ENCODE results near the gene CLEC3B. TPM values are rescaled to one million over a fixed set of nuclear protein-coding genes. Genes with fewer than 3 reads are reported as not detected.

CLEC3B gene
- total RNA-seq, 2 experiments from 2014 or later = not detected

- no peak for DNase-seq
- ChIA-PET CTCF (interaction anchor here (0.7 to 1.9 kb wide), 3 partner anchors 10 to 551 kb away, joined by 3 to 11 read pairs (median 3); no protein-coding TSS in a partner anchor), POLR2A (no interaction called here)
- no peaks in the 10 kb centered on the region for H3K9me3 Mint-ChIP-seq (ENCODE audit: low read depth)
- intact Hi-C loops (cut with DNase I, micrococcal nuclease) = loop anchor here in 1 of 2 experiments (10.0 kb wide), 1 partner anchor 469 kb away; no protein-coding TSS in a partner anchor
- no peak for ATAC-seq
- no peak overlapping the region for H3K27ac Mint-ChIP-seq
- H3K27me3 Mint-ChIP-seq = no peaks in the 10 kb centered on the region
- H3K4me1 Mint-ChIP-seq = peaks cover 22% of the 10 kb centered on the region
- H3K36me3 Mint-ChIP-seq (ENCODE audit: low read depth) = peaks cover 66% of the 10 kb centered on the region
- H3K4me3 Mint-ChIP-seq = no peak overlapping the region
Measured at GRCh38 chr3:45003406-45003805, 22.7 kb upstream of the CLEC3B start.

- intact Hi-C loops (cut with DNase I, micrococcal nuclease) = loop anchor here in 1 of 2 experiments (10.0 kb wide), 1 partner anchor 469 kb away; no protein-coding TSS in a partner anchor
- Mint-ChIP-seq H3K4me3 (no peak overlapping the region), H3K9me3 (ENCODE audit: low read depth) (no peaks in the 10 kb centered on the region), H3K4me1 (peaks cover 22% of the 10 kb centered on the region), H3K27ac (no peak overlapping the region), H3K27me3 (no peaks in the 10 kb centered on the region), H3K36me3 (ENCODE audit: low read depth) (peaks cover 66% of the 10 kb centered on the region)
- ATAC-seq = no peak
- ChIA-PET POLR2A (no interaction called here), CTCF (interaction anchor here (0.7 to 1.9 kb wide), 3 partner anchors 11 to 551 kb away, joined by 3 to 11 read pairs (median 3); no protein-coding TSS in a partner anchor)
- DNase-seq = no peak
Measured at GRCh38 chr3:45003859-45004258, 22.2 kb upstream of the CLEC3B start.

DNA sequence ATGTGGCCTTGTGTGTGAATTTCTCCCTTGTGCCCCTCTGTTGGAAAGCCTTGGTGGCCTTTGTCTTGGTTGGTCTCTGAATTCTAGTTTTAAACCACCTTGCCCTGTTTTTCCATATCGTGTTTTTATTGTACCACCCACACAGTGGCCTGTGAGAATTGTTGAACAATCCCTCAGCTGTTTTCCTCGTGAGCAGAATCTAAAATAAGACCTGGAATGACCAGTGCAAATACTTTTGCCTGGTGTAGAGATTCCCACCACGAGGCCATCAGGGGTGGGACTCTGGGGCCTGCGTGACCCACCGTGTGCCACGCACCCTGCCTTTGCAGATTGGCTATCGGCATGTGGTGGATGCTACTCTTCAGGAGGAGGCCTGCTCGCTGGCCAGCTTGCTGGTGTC is 19.0 kb upstream of the CLEC3B start:
- H3K27me3 Mint-ChIP-seq = no peaks in the 10 kb centered on the region
- H3K27ac Mint-ChIP-seq = no peak overlapping the region
- no peak for ATAC-seq

GRCh38 chr3:45008117-45008516 is 18.0 kb upstream of the CLEC3B start:
- ChIA-PET POLR2A (no interaction called here), CTCF (no interaction called here)
- H3K36me3 Mint-ChIP-seq (ENCODE audit: low read depth) = peaks cover 60% of the 10 kb centered on the region
- DNase-seq (no peak), ATAC-seq (no peak)
- H3K4me3 Mint-ChIP-seq = no peak overlapping the region
- H3K27me3 Mint-ChIP-seq = no peaks in the 10 kb centered on the region
- peaks cover 20% of the 10 kb centered on the region for H3K4me1 Mint-ChIP-seq
- no peaks in the 10 kb centered on the region for H3K9me3 Mint-ChIP-seq (ENCODE audit: low read depth)
- no peak overlapping the region for H3K27ac Mint-ChIP-seq
- intact Hi-C loops (cut with DNase I, micrococcal nuclease) = loop anchor here in 1 of 2 experiments (10.0 kb wide), 1 partner anchor 473 kb away; no protein-coding TSS in a partner anchor

More for the DNA sequence above, 19.0 kb upstream of the CLEC3B start:
- intact Hi-C loops (cut with DNase I, micrococcal nuclease) = loop anchor here in 1 of 2 experiments (10.0 kb wide), 1 partner anchor 472 kb away; no protein-coding TSS in a partner anchor
- Mint-ChIP-seq H3K9me3 (ENCODE audit: low read depth) (no peaks in the 10 kb centered on the region), H3K36me3 (ENCODE audit: low read depth) (peaks cover 61% of the 10 kb centered on the region), H3K4me3 (no peak overlapping the region), H3K4me1 (peaks cover 22% of the 10 kb centered on the region)
- no peak for DNase-seq
- POLR2A ChIA-PET = no interaction called here
- CTCF ChIA-PET = interaction anchor here (1.1 kb wide), 1 partner anchor 11 kb away, joined by 7 read pairs; no protein-coding TSS in a partner anchor

DNA sequence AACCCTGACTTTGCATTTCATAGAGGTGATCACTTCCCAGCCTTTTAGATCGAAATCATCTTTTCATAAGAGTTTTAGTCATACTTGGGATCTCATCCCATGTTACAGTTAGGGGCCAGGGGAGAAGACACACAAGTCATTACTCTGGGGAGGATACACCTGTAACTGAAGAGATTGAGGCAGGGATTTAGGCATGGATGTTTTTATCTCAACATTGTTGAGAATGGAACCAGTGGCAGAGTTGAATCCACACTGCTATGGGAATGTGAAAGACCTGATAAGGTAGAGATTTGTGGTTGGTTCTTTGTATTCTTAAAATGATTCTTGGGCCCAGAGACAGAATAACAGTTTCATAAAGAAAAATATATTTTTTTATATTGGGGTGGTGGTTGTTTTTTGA is 16.2 kb upstream of the CLEC3B start:
- POLR2A ChIA-PET = no interaction called here
- Mint-ChIP-seq H3K27ac (no peak overlapping the region), H3K27me3 (no peaks in the 10 kb centered on the region), H3K4me1 (peaks cover 18% of the 10 kb centered on the region), H3K4me3 (no peak overlapping the region), H3K9me3 (ENCODE audit: low read depth) (no peaks in the 10 kb centered on the region), H3K36me3 (ENCODE audit: low read depth) (peaks cover 48% of the 10 kb centered on the region)
- DNase-seq = no peak
- intact Hi-C loops (cut with DNase I, micrococcal nuclease) = loop anchor here in 1 of 2 experiments (10.0 kb wide), 1 partner anchor 475 kb away; no protein-coding TSS in a partner anchor
- ATAC-seq = no peak
- CTCF ChIA-PET = no interaction called here

DNA sequence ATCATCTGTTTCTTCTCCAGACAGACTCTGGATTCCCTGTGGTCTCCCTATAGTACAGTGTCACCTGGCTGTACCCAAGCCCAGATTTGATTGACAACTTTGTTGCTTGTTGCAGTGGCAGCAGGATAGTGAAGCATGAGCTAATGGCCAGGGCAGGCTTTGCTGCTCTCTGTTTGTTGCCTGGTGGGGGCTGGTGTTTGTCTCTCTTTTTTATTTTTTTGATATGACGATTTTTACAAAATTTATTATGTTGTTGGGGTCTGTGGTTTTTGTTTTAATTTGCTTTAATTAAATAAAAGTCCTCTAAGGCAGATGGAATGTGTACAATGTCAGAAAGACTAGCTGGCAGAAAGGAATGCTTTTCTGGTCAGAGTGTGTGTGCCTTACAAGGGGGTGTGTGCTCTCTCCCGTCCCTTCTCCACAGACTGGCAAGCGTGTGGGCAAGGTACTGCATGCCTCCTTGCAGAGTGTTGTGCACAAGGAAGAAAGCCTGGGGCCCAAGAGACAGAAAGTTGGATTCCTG is 15.2 kb upstream of the CLEC3B start:
- peaks cover 38% of the 10 kb centered on the region for H3K36me3 Mint-ChIP-seq (ENCODE audit: low read depth)
- ChIA-PET CTCF (no interaction called here), POLR2A (no interaction called here)
- DNase-seq (no peak), ATAC-seq (no peak)
- intact Hi-C loops (cut with DNase I, micrococcal nuclease) = no loop called here
- peaks cover 8% of the 10 kb centered on the region for H3K4me1 Mint-ChIP-seq
- no peaks in the 10 kb centered on the region for H3K9me3 Mint-ChIP-seq (ENCODE audit: low read depth)
- H3K27ac Mint-ChIP-seq = no peak overlapping the region
- no peaks in the 10 kb centered on the region for H3K27me3 Mint-ChIP-seq
- H3K4me3 Mint-ChIP-seq = no peak overlapping the region

DNA sequence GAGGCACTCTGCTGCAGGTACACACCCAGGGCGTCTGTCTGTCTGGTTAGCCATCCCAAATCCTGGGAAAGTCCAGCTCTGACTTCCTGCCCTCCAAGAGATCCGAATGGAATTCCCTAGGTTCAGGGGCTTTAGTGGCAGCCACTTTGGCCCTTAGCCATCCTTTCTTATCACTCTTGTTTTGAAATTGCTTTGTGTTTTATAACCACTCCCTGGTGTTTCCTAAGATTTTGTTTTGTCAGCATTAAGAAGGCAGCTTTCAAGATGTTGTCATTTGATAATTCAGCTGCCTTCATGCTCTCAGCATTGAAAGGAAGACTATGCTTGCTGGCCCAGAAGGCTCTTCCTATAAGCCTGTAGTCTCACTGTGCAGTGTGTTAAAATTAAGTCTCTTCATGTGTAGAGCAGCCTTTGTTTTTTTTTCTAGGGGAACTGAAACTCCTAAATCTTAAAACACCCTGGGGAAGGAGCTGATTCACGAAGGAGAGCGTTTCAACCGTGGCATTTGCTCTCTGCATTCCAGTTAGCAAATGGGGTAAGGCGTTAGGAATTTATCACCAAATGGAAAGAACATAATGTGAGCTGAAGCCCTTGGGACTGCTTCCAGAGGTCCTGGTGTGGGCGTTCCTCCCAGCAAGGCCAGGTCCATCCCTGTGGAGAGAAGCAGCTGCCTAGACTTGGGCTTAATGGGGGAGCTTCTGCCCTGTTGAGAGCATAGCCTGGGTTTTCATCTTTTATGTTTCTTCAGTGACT is 14.2 kb upstream of the CLEC3B start:
- no peak overlapping the region for H3K27ac Mint-ChIP-seq
- POLR2A ChIA-PET = no interaction called here
- H3K27me3 Mint-ChIP-seq = no peaks in the 10 kb centered on the region
- intact Hi-C loops (cut with DNase I, micrococcal nuclease) = no loop called here
- no peak for ATAC-seq
- H3K9me3 Mint-ChIP-seq (ENCODE audit: low read depth) = no peaks in the 10 kb centered on the region
- H3K4me1 Mint-ChIP-seq = peaks cover 6% of the 10 kb centered on the region
- CTCF ChIA-PET = no interaction called here
- no peak for DNase-seq
- H3K36me3 Mint-ChIP-seq (ENCODE audit: low read depth) = peaks cover 36% of the 10 kb centered on the region
- H3K4me3 Mint-ChIP-seq = no peak overlapping the region

GRCh38 chr3:45012577-45012976 is 13.5 kb upstream of the CLEC3B start:
- H3K4me1 Mint-ChIP-seq = peaks cover 2% of the 10 kb centered on the region
- no peak overlapping the region for H3K27ac Mint-ChIP-seq
- ChIA-PET CTCF (no interaction called here), POLR2A (no interaction called here)
- ATAC-seq = no peak
- no peaks in the 10 kb centered on the region for H3K9me3 Mint-ChIP-seq (ENCODE audit: low read depth)
- no peak overlapping the region for H3K4me3 Mint-ChIP-seq
- intact Hi-C loops (cut with DNase I, micrococcal nuclease) = no loop called here
- no peak for DNase-seq
- peaks cover 30% of the 10 kb centered on the region for H3K36me3 Mint-ChIP-seq (ENCODE audit: low read depth)
- no peaks in the 10 kb centered on the region for H3K27me3 Mint-ChIP-seq

- Mint-ChIP-seq H3K27ac (no peak overlapping the region), H3K4me1 (peaks cover 13% of the 10 kb centered on the region), H3K4me3 (no peak overlapping the region), H3K9me3 (ENCODE audit: low read depth) (no peaks in the 10 kb centered on the region), H3K27me3 (no peaks in the 10 kb centered on the region), H3K36me3 (ENCODE audit: low read depth) (peaks cover 12% of the 10 kb centered on the region)
- CTCF ChIA-PET = interaction anchor here (1.3 kb wide), 1 partner anchor 9 kb away, joined by 3 read pairs; the partner anchor contains the start of gene CLEC3B
- DNase-seq (no peak), ATAC-seq (no peak)
- POLR2A ChIA-PET = no interaction called here
- intact Hi-C loops (cut with DNase I, micrococcal nuclease) = no loop called here
Measured at GRCh38 chr3:45016916-45017315, 9.2 kb upstream of the CLEC3B start.

GRCh38 chr3:45017821-45018220 is 8.3 kb upstream of the CLEC3B start:
- Mint-ChIP-seq H3K9me3 (ENCODE audit: low read depth) (no peaks in the 10 kb centered on the region), H3K4me3 (no peak overlapping the region), H3K27me3 (no peaks in the 10 kb centered on the region), H3K27ac (no peak overlapping the region), H3K4me1 (peaks cover 13% of the 10 kb centered on the region), H3K36me3 (ENCODE audit: low read depth) (peaks cover 5% of the 10 kb centered on the region)
- CTCF ChIA-PET = no interaction called here
- ATAC-seq (no peak), DNase-seq (no peak)
- intact Hi-C loops (cut with DNase I, micrococcal nuclease) = no loop called here
- POLR2A ChIA-PET = no interaction called here

DNA sequence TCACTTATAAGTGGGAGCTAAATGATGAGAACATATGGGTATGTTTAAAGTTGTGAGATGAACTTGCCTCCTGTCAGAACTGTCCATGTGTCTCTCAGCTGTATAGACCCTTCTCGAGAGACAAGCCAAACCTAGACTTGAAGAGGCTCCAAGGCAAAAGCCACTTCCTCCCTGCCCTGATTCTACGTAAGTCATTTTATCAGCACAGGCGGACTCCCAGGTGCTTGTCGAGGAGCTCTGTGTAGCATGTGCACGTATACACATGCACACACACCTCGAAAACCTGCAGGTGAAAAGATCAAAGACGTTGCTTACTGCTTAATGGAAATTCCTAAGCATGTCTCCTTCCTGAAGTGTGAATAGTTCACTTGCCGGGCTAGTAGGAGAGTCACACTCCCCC is 5.6 kb upstream of the CLEC3B start:
- no peaks in the 10 kb centered on the region for H3K9me3 Mint-ChIP-seq (ENCODE audit: low read depth)
- H3K36me3 Mint-ChIP-seq (ENCODE audit: low read depth) = no peaks in the 10 kb centered on the region
- H3K4me3 Mint-ChIP-seq = no peak overlapping the region
- H3K27ac Mint-ChIP-seq = no peak overlapping the region
- H3K27me3 Mint-ChIP-seq = no peaks in the 10 kb centered on the region
- peaks cover 13% of the 10 kb centered on the region for H3K4me1 Mint-ChIP-seq
- DNase-seq (no peak), ATAC-seq (peak; percentile 60)
- ChIA-PET POLR2A (no interaction called here), CTCF (interaction anchor here (0.6 to 1.2 kb wide), 2 partner anchors 17 to 312 kb away, joined by 3 read pairs; no protein-coding TSS in a partner anchor)
- intact Hi-C loops (cut with DNase I, micrococcal nuclease) = no loop called here

All from activated CD4-positive, alpha-beta T cell treated with anti-CD3 and anti-CD28 coated beads for 36 hours (primary cell).